GM10248 (cell line): ENCODE measurements around the gene DYRK1A.
A peak's percentile ranks its signal among the peaks of the same experiment; 100 is the strongest.

ENCODE experiments used
- CTCF ChIA-PET: fragments of 300-600 bp; sonication (Branson Sonifier 250); formaldehyde crosslinking; extraction: SDS; loops from one replicate; lab custom pipeline; 2021; ENCODE audit warnings: antibody characterized with exemption; lab: Yijun Ruan, JAX
- POLR2A ChIA-PET: fragments of 350-650 bp; sonication (Branson Sonifier 250); formaldehyde crosslinking; extraction: SDS; loops from one replicate; lab custom pipeline; 2020; ENCODE audit warnings: antibody characterized with exemption; lab: Yijun Ruan, JAX
- DNase-seq: peaks from one replicate; pipeline ENCODE4 v3.0.0; 2012; ENCODE audit errors: extremely low spot score
- CTCF ChIP-seq: IDR thresholded peaks from 2 replicates; pipeline ENCODE4 v1.5.1; 2012; ENCODE audit warnings: mild to moderate bottlenecking, low read depth; ENCODE audit errors: extremely low read depth, missing control alignments, control extremely low read depth

The DYRK1A gene

GRCh38 chr21:37530901-37531351 lies 164.4 kb downstream of the DYRK1A start:
- DNase-seq = no peak
- CTCF ChIA-PET = interaction anchor here (0.6 to 1.4 kb wide), 5 partner anchors 10 to 264 kb away, joined by 3 read pairs; partner anchors contain the start of gene VPS26C
- POLR2A ChIA-PET = no interaction called here
- TF ChIP-seq CTCF = no peak

DNA sequence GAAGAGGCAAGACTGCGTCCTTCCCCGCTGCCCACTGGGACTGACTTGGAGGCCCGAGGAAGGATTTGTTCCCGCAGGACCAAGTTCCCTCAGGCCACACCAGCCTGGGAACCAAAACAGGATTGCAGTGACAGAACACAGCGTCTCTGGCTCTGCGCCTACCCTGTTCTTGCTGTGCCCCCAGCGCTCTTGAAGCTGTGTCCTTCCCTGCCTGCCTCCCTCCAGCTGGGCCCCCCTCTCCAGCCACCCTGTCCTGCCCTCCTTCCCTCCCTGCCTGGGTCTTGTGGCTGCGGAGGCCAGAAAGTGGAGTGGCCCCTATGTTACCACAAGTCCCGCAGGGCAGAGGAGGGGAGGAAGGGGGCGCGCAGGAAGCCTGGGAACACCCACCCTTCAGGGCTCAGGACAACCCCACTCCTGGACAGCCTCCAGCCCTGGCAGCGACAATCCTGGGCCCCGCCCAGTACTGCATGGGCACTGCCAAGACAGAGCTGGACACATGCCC lies 164.9 kb downstream of the DYRK1A start:
- POLR2A ChIA-PET = no interaction called here
- DNase-seq = no peak
- CTCF ChIA-PET = interaction anchor here (0.6 to 1.4 kb wide), 4 partner anchors 9 to 65 kb away, joined by 3 read pairs; no protein-coding TSS in a partner anchor
- TF ChIP-seq CTCF = no peak

GRCh38 chr21:37532868-37533780 lies 166.6 kb downstream of the DYRK1A start:
- ChIA-PET POLR2A (no interaction called here), CTCF (interaction anchor here (1.2 kb wide), 1 partner anchor 30 kb away, joined by 3 read pairs; no protein-coding TSS in a partner anchor)
- DNase-seq = peak; percentile 42

GRCh38 chr21:37534431-37534830 lies 167.9 kb downstream of the DYRK1A start:
- DNase-seq = no peak
- ChIA-PET CTCF (no interaction called here), POLR2A (no interaction called here)
- no peak for TF ChIP-seq CTCF

More at GRCh38 chr21:37532868-37533780, 166.6 kb downstream of the DYRK1A start:
- TF ChIP-seq CTCF = no peak

DNA sequence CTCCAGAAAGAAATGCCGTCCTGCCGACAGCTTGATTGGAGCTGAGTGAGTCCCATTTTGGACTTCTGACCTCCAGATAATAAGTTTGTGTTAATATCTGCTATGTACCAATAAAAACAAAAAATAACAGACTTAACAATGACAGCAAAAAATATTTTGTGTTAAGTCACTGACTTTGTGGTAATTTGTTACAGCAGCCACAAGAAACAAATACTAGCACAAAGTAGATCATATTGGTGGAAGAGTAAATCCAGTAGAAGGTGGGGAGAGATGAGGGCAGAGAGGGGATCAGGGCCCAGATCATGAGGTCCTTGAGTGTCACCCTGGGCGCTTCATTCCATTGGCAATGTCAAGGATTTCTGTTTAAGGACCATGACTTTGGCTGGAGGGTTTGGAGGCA lies 168.6 kb downstream of the DYRK1A start:
- no peak for TF ChIP-seq CTCF
- DNase-seq = no peak
- POLR2A ChIA-PET = no interaction called here
- CTCF ChIA-PET = no interaction called here

DNA sequence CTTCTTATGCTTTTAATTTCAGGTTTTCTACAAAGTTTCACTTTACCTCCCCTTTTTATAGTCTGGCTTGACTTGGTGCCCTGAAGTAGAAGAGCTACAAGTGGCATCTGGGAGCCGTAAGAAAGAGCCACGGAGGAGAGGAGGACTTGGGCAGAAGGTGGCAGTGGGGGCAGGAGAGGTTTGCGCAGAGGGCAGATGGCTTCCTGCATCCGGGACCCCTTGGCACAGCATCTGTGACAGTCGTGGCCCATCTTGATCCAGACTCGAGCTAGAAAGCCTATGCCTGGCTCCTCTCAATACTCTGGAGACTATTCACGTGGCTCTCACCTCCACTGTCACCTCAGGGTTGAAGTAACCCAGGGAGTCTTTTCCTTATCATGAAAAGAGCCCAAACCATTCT lies 169.1 kb downstream of the DYRK1A start:
- ChIA-PET POLR2A (no interaction called here), CTCF (no interaction called here)
- no peak for TF ChIP-seq CTCF
- DNase-seq = no peak
